Ovary (tissue), 9 donors: ENCODE results near the gene LRP2. TPM values are rescaled to one million over a fixed set of nuclear protein-coding genes. Genes with fewer than 3 reads are reported as not detected.

Experiments used
- DNase-seq, 5 donors: peaks; one replicate each; pipeline ENCODE4 v3.0.0-alpha.2; 2019 to 2020
- H3K27ac ChIP-seq, 2 donors: fragments of 200-600 bp; one replicate each; pipeline versions ENCODE4 v1.5.1 to v1.8.0; 2019 to 2022
- H3K27me3 ChIP-seq: fragments of 200-600 bp; one replicate; pipeline ENCODE4 v1.8.0; 2022
- H3K36me3 ChIP-seq: fragments of 200-600 bp; sonication (generic); one replicate; pipeline ENCODE4 v1.5.1; 2019
- H3K4me1 ChIP-seq: one replicate; pipeline ENCODE4 v1.8.1; 2013; ENCODE audit warnings: mild to moderate bottlenecking, moderate library complexity; ENCODE audit not compliant: insufficient read depth
- H3K4me3 ChIP-seq: fragments of 200-600 bp; sonication (generic); one replicate; pipeline ENCODE4 v1.5.1; 2017
- H3K9me3 ChIP-seq, 2 donors: fragments of 200-600 bp in 1 of 2; sonication (generic) in 1 of 2; one replicate each; pipeline versions ENCODE4 v1.5.1 to v1.8.1; 2013 to 2019; ENCODE audit warnings: mild to moderate bottlenecking in 1 of 2, moderate library complexity in 1 of 2
- CTCF ChIP-seq, 3 donors: fragments of 450-650 bp in 2 of 3; fragments of 200-600 bp in 1 of 3; IDR thresholded peaks; one replicate each; pipeline versions ENCODE4 v1.5.1 to v1.8.0; 2016 to 2022; ENCODE audit warnings: antibody characterized with exemption in 3 of 3, mild to moderate bottlenecking in 1 of 3
- EP300 ChIP-seq: sonication (generic); formaldehyde crosslinking; IDR thresholded peaks from one replicate; pipeline ENCODE4 v1.6.1; 2017; ENCODE audit warnings: antibody characterized with exemption
- POLR2A ChIP-seq: fragments of 450-650 bp; IDR thresholded peaks from one replicate; pipeline ENCODE4 v1.6.1; 2017; ENCODE audit warnings: antibody characterized with exemption, mild to moderate bottlenecking, moderate library complexity
- WGBS, 3 donors: extraction: QIAGEN DNeasy Blood & Tissue Kit in 1 of 3; methylation state at CpG; one replicate each; pipeline versions ENCODE4 v1.1.5 to v1.1.7; 2013 to 2017; 5-methylcytosine and 5-hydroxymethylcytosine counted together
- intact Hi-C, 4 donors: fragments of 100-400 bp; cut with DNase I; formaldehyde crosslinking; loops; one replicate each; pipeline versions ENCODE4 v1.11.0 to v1.15.1; 2022 to 2023
- polyA plus RNA-seq, 2 donors: library from polyadenylated mRNA; stranded (reverse); fragments of 200-250 nt in 1 of 2; fragments of 350-450 nt in 1 of 2; fragmentation: Illumina TruSeq in 1 of 2; extraction: RNeasy Lipid Tissue Mini Kit (QIAGEN cat#74804) in 1 of 2; gene quantifications; one replicate each; pipeline ENCODE4 v1.2.3, GENCODE V29; 2013 to 2014
- total RNA-seq, 7 donors: library from RNA; depleted of rRNA in 2 of 7; stranded (reverse); fragments of >200 nt in 2 of 7; fragmentation: NEBNext Ultra II Directional in 3 of 7; extraction: Animal tissue kit (Norgen Biotek cat#: 25700) in 3 of 7; gene quantifications; one replicate each; pipeline versions ENCODE4 v1.1.0 to v1.2.4, GENCODE V29; 2016 to 2023
- donor health status: DM: no; HTN: no; CAD: no; lungs with moderate emphysema.
- donor health status: DM: no; HTN: no; CAD: no.
- donor health status: Bipolar disorder and iron deficiency.
- donor health status: DM: yes; HTN: yes; CAD: no.
- donor health status: DM: no; HTN: no; CAD: no.
- donor health status: DM: yes; HTN: yes; CAD: no.

LRP2 gene
- total and polyA plus RNA-seq, 9 donors = 0.01 to 13.4 (median 0.24) TPM

- TF ChIP-seq CTCF (IDR thresholded peaks at IDR 0.05) (no peak), EP300 (no peak), POLR2A (no peak)
- Histone ChIP-seq H3K36me3 (no peaks in the 10 kb centered on the region), H3K27me3 (no peaks in the 10 kb centered on the region), H3K4me1 (no peaks in the 10 kb centered on the region), H3K27ac (no peak overlapping the region), H3K9me3 (no peaks in the 10 kb centered on the region), H3K4me3 (no peak overlapping the region)
- 59 to 66% (median 62%) methylated on average over 4 of the region's 4 CpGs for WGBS, 3 donors
- intact Hi-C loops = no loop called here
- no peak for DNase-seq
Measured at GRCh38 chr2:169286624-169287231, 75.6 kb downstream of the LRP2 start.

- Histone ChIP-seq H3K27me3 (no peaks in the 10 kb centered on the region), H3K36me3 (no peaks in the 10 kb centered on the region), H3K4me3 (no peak overlapping the region), H3K27ac (no peak overlapping the region), H3K9me3 (no peaks in the 10 kb centered on the region), H3K4me1 (no peaks in the 10 kb centered on the region)
- DNase-seq = no peak
- WGBS, 3 donors = 54 to 61% (median 55%) methylated on average over 5 of the region's 5 CpGs
- intact Hi-C loops = no loop called here
- TF ChIP-seq EP300 (no peak), CTCF (IDR thresholded peaks at IDR 0.05) (no peak), POLR2A (no peak)
Measured at GRCh38 chr2:169285531-169286235, 76.7 kb downstream of the LRP2 start.

- Histone ChIP-seq H3K4me1 (no peaks in the 10 kb centered on the region), H3K4me3 (no peak overlapping the region), H3K9me3 (no peaks in the 10 kb centered on the region), H3K36me3 (no peaks in the 10 kb centered on the region), H3K27me3 (no peaks in the 10 kb centered on the region), H3K27ac (no peak overlapping the region)
- no peak for DNase-seq
- no peak for TF ChIP-seq CTCF (IDR thresholded peaks at IDR 0.05)
- TF ChIP-seq POLR2A = no peak
- TF ChIP-seq EP300 = no peak
- intact Hi-C loops = no loop called here
- WGBS, 3 donors = 86 to 93% (median 88%) methylated on average over 4 of the region's 4 CpGs
Measured at GRCh38 chr2:169280502-169280901, 81.8 kb downstream of the LRP2 start.

GRCh38 chr2:169275696-169276444, 86.5 kb downstream of the LRP2 start:
- no peaks in the 10 kb centered on the region for H3K4me1 ChIP-seq
- WGBS, 3 donors = 70 to 72% (median 72%) methylated on average over 7 of the region's 7 CpGs
- no peaks in the 10 kb centered on the region for H3K9me3 ChIP-seq
- no peak overlapping the region for H3K27ac ChIP-seq
- DNase-seq = no peak
- H3K36me3 ChIP-seq = no peaks in the 10 kb centered on the region
- H3K27me3 ChIP-seq = no peaks in the 10 kb centered on the region
- TF ChIP-seq CTCF (IDR thresholded peaks at IDR 0.05) (no peak), POLR2A (no peak), EP300 (no peak)
- intact Hi-C loops = no loop called here
- no peak overlapping the region for H3K4me3 ChIP-seq
